GM18907 (cell line): ENCODE results near the gene MMP17.
A peak's percentile ranks its signal among the peaks of the same experiment; 100 is the strongest.

Experiments used
- ATAC-seq: cut with Tn5 transposase; IDR thresholded peaks from one replicate; pipeline ENCODE4 v1.9.1; 2021; ENCODE audit warnings: mild to moderate bottlenecking, moderate library complexity; ENCODE audit not compliant: unreplicated experiment

The MMP17 gene

DNA sequence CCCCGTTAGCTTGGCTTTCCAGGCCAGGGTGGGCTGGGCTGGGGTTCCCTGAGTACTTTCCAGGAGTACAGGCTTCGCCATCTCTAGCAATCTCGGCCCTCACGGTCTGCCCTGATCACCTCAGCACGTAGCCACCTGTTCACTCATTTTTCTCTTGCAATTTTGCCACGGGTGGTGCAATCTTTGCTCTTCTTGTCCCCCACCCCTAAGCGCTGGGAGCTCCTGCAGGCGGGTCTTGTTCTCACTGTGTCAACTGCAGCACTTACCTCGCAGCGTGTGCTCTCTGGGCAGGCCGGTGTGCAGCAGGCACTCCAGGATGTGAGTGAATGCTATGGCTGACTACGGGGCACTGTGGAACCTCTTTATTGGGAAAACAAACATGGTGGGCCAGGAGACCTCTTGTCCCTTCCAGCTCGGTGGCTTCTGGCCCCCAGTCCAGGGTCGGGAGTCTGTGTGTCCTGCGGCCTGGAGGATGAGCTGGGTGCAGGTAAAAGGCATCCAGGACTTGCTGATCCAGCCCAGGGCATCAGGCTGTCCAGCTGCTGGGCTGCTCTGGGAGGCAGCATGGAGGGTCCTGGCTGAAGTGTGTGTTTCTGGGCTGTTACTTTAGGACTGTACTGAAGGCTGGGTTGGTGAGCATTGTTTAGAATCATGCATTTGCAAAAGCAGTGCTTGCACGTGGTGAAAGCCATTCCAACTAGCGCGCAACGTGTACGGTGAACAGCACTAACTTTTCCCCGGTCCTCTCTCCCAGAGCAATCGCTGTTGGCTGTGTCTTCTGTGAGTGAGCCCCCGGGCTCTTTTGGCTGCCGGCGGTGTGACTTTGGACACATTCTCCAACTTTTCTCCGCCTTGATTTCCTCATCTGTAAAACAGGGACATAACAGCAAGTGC, 64.8 kb downstream of the MMP17 start:
- ATAC-seq = no peak

DNA sequence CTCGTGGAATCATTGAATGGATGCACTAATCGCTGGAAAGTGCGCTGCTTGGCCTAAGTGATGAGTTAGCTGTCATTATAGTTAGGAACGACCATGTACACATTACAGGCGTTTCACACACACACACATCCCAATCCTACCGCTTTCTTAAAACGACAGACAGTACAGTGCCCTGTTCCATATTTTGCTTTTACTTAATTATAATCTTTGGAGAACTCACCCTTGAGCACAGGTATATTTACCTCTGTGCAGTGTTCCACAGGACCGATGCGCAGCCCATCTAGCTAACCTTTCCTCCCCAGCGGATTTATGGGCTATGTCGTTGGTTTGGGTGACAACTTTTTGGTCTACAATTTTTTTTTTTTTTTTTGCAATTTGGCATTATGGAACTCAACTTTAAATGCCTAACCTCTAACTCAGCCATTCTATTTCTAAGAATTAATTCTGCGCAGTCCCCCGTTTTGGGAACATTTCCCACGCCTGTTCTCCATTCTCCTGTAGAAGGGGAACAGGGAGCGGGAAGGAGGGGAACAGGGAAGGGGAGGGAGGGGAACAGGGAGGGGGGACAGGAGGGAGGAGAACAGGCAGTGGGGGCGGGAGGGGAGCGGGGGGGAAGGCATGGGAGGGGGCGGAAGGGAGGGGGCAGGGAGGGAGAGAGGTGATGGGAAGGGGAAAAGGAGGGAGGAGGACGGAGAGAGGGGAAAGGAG, 65.6 kb downstream of the MMP17 start:
- ATAC-seq = no peak

DNA sequence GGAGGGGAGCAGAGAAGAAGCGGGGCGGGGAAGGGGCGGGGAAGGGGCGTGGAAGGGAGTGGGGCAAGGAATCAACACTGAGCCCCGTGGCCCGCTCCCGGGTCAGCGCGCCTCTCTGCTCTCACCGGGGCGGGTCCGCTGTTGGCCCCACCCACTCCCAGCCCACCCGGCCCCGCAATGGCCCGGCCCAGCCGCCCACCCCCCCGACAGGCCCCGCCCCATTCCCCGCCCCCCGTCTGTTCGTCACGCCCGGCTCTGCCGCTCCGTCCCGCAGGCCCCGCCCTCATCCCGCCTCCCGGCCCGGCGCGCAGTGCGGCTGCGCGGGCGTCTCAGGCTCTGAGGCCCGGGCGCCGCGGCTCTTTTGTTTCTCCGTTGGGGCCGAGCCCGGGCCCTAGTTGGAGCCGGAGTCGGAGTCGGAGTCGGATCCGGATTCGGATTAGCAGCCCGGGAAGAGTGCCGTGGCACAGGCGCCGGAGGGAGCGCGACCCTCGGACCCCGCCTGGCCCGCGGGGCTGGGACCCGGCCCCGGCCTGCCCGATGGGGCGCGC, 66.2 kb downstream of the MMP17 start, which contains the start of gene ULK1:
TSS of gene ULK1 (plus strand) at position 310 of the 548 bp plus-strand sequence. CDS start 380 bp downstream, outside the sequence.
- ATAC-seq = peak; percentile 82

DNA sequence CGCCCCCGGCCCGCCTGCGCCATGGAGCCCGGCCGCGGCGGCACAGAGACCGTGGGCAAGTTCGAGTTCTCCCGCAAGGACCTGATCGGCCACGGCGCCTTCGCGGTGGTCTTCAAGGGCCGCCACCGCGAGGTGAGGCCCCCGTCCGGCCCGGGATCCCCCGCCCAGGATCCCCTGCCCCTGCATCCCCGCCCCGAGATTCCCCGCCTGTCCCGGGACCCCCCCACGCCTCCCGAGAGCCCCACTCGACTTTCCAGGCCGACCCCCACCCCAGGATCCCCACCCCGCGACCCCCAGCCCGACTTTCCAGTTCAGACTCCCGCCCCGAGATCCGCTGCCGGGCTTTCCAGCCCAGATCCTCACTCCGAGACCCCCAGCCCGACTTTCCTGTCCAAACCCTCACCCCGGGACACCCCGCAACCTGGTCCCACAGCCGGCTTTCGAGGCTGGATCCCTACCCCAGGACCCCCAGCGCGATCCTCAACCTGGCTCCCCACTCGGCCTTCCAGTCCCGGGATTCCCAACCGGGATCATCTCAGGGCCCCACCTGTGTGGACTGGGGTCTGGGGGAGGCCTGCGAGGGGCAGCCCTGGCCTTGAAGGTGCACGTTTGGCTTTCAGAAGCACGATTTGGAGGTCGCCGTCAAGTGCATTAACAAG, 66.9 kb downstream of the MMP17 start:
- no peak for ATAC-seq

DNA sequence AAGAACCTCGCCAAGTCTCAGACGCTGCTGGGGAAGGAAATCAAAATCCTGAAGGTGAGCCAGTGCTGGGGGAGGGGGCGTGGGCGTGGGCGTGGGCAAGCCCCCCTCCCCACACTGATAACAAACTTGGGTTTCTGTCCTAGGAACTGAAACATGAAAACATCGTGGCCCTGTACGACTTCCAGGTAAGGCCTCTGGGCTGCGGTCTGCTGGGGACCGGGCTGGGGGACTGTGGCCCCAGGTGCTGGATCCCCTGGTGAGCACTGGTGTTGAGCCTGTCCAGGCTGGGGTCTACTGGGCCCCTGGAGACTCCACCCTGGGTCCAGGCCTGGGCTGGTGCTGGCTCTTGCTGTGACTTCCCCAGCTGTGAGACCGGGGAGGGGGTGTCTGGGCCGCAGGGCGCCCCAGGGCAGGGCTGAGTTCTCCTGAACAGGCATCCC, 67.5 kb downstream of the MMP17 start:
- ATAC-seq = no peak

DNA sequence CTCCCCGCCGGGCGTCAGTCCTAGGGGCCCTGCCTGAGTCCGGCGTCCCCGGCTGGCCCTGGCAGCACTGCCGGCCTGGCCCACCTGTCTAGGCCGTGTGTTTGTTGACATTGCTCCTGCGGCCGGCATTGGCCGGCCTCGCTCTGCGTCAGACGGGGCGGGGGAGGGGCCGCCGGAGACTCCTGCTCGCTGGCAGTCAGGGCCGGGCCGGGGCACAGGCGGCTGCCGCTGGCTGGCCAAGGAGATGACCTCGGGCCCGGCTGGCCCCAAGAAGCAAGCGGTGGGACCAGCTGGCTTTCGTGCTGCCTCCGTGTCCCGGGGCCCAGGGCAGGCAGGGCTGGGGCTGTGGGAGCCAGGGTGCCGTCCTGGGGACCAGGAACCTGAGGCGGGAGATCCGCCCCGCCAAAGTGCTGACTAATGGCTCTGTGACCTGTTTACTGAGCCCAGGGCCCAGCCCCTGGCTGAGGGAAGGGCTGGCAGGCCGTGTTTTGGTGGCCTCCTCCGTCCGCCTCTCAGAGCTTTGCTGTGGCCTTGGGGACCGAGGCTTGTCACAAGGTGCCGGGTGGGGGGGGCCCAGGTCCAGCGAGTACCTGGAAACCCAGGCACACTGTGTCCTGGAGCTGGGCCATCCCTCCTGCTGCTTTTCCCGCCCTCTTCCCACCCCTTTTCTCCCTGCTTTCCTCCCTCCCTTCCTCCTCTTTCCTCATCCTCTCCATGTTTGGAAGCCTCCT, 68.1 kb downstream of the MMP17 start:
- ATAC-seq = peak; percentile 64

DNA sequence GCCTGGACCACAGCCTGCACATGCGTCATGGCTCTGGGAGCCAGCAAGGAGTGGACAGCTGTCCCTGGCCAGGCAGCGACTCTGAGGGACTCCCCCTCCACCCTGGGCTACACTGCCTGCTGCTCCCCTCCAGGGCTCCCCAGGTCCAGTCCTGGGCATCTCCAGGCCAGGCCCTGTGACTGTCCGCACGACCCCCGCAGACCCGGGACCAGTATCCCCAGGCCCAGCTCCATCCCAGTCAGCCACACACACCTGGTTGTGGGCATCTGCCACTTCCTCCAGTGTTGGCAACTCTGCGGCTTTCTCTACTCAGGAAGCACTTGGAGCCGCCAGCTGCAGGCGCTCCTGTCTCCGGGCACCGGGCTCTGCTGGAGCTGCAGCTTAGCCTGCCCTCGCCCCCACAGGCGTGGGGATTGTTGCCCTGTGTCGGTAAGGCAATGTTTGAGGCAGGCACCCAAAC, 68.6 kb downstream of the MMP17 start:
- no peak for ATAC-seq

DNA sequence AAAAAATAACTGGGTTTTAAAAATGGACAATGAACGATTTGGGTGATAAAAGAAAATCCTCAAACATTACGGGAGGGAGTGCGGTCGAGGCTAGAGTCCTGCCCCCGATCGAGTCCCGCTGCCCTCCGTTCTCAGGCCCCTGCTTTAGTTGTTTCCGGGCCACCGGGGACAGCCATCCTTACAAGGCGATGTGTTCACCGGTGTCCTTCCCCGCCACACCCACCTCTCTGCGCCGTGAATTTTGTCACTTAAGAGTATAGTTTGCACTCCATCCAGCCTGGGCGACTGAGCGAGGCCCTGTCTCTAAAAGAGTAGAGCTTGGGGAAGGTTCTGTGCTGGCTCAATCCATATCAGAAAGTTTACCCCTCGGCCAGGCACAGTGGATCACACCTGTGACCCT, 69.1 kb downstream of the MMP17 start:
- no peak for ATAC-seq

DNA sequence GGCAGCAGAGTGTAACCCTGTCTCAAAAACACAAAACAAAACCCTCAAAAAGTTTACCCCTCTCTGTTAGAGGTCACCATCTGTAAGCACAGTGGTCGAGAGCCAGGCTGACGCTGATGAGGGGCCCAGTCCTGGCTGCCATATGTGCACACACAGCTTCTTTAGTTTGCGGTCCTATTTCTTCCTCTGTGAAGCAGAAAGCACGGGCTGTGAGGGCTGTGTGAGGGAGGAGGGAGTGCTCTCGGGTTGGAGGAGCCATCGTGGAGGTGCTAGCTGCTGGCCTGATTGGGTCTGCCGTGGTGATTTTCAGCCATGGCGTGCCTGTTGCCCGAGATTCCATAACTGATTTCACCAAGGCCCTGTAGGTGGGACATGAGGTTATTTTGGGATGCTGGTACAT, 69.7 kb downstream of the MMP17 start:
- ATAC-seq = no peak

DNA sequence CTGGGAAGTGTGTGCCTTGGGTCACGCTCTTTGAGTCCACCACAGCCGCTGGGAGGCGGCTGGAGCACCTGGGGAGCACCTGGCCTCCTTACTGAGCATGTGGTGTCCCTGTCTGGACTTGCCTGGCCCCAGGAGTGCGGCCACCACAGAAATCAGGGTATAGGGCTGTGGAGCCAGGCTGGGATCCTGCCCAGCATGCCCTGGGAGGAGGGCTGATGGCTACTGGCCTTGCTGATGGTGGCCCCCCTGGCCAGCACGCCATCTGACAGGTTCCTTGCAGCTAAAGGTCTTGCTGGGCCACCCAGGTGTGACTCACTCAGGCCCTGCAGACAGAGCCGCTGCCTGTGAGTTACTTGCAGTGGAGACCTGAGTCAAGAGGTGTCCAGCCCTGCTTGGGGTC, 72.2 kb downstream of the MMP17 start:
- no peak for ATAC-seq
